NOMO-1 treated with DMSO at 0.1 percent for 48 hours (cell line): ENCODE results near the gene RBP3.
"Not testable (repeated sequence)": the region's sequence is repeated elsewhere in the genome, so short reads cannot be mapped to it uniquely, and the experiment has no call there.

ENCODE experiments used
- DNase-seq: peaks from one replicate; lab custom pipeline; 2025; ENCODE audit not compliant: unreplicated experiment; lab: John Stamatoyannopoulos, UW

The RBP3 gene

GRCh38 chr10:47371629-47372485 is 23.7 kb downstream of the RBP3 start:
- DNase-seq: no peak

- DNase-seq: no peak
Observed at GRCh38 chr10:47372726-47373125, 24.6 kb downstream of the RBP3 start.

- DNase-seq: no peak
Observed at GRCh38 chr10:47374611-47375536, 26.7 kb downstream of the RBP3 start.

GRCh38 chr10:47376522-47377220 is 28.5 kb downstream of the RBP3 start:
- DNase-seq: no peak

GRCh38 chr10:47378183-47378510 is 30.0 kb downstream of the RBP3 start:
- DNase-seq: no peak

GRCh38 chr10:47378606-47379444 is 30.7 kb downstream of the RBP3 start:
- no peak for DNase-seq

- DNase-seq: no peak
Observed at GRCh38 chr10:47379445-47379785, 31.3 kb downstream of the RBP3 start.

GRCh38 chr10:47379901-47380300 is 31.7 kb downstream of the RBP3 start:
- no peak for DNase-seq

GRCh38 chr10:47380341-47381102 is 32.4 kb downstream of the RBP3 start:
- no peak for DNase-seq

GRCh38 chr10:47381103-47381395 is 32.9 kb downstream of the RBP3 start:
- DNase-seq: no peak

GRCh38 chr10:47381427-47382379 is 33.5 kb downstream of the RBP3 start:
- no peak for DNase-seq

GRCh38 chr10:47383261-47384147 is 35.3 kb downstream of the RBP3 start:
- DNase-seq: no peak

GRCh38 chr10:47384148-47384921 is 36.2 kb downstream of the RBP3 start, which contains the start of gene ZNF488:
TSS of gene ZNF488 (minus strand) at chr10:47384293. CDS start at chr10:47368829, 15,464 bp downstream.
- DNase-seq: peak; percentile 84

- DNase-seq: not testable (repeated sequence)
Observed at GRCh38 chr10:47386104-47386503, 37.9 kb downstream of the RBP3 start.

GRCh38 chr10:47388879-47389278 is 40.7 kb downstream of the RBP3 start:
- DNase-seq: no peak

GRCh38 chr10:47389619-47390018 is 41.5 kb downstream of the RBP3 start:
- no peak for DNase-seq

- DNase-seq: no peak
Observed at GRCh38 chr10:47396311-47396717, 48.2 kb downstream of the RBP3 start.
